HG03025 (cell line): Measurements from ENCODE around the gene TMPRSS5.

ENCODE experiments used
- ATAC-seq: cut with Tn5 transposase; IDR thresholded peaks from one replicate; pipeline ENCODE4 v1.9.1; 2021; ENCODE audit warnings: mild to moderate bottlenecking, moderate library complexity; ENCODE audit not compliant: unreplicated experiment, low FRiP score

Gene TMPRSS5

DNA sequence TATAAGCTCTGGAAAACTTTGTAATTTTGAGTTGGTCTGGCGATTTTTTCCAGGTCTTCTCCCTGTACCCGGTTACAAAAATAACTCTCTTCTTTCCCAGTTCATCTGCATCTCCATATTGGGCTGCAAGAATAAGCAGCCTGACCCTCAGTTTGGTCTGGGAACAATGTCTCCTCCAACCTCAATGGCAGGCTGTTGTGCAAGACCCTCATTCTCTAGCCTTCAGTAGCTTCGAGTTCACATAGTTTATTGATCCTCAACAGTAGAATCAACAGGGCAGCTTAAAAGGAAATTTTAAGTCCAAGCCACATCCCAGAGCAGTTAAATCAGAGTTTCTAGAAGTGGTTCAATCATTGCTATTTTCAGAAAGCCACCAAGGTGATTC lies 35.3 kb downstream of the TMPRSS5 start:
- ATAC-seq, result no peak

- no peak for ATAC-seq
Observed at GRCh38 chr11:113670149-113670830, 35.8 kb downstream of the TMPRSS5 start.

DNA sequence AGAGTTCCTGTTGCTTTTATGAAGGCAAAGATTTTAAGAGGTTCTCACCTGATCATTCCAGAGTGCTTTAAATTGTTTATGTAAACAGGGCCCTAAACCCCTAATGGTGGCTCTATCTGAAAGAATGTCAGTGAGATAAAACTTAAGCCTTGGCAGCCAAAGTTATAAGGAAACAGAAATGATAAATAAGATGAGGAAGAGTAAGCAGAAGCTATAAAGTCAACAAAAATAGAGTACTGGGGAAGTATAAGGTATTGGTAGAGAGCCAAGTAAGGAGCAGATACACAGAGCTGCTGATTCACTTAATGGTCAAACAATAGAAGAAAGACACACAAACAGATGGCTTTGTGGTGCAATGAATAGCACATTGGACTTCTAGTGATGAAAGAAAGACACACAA lies 37.9 kb downstream of the TMPRSS5 start:
- ATAC-seq, result no peak

GRCh38 chr11:113667801-113668200 lies 38.3 kb downstream of the TMPRSS5 start:
- no peak for ATAC-seq

GRCh38 chr11:113666584-113666983 lies 39.5 kb downstream of the TMPRSS5 start:
- ATAC-seq, result no peak

GRCh38 chr11:113664981-113665710 lies 41.0 kb downstream of the TMPRSS5 start:
- ATAC-seq, result no peak

DNA sequence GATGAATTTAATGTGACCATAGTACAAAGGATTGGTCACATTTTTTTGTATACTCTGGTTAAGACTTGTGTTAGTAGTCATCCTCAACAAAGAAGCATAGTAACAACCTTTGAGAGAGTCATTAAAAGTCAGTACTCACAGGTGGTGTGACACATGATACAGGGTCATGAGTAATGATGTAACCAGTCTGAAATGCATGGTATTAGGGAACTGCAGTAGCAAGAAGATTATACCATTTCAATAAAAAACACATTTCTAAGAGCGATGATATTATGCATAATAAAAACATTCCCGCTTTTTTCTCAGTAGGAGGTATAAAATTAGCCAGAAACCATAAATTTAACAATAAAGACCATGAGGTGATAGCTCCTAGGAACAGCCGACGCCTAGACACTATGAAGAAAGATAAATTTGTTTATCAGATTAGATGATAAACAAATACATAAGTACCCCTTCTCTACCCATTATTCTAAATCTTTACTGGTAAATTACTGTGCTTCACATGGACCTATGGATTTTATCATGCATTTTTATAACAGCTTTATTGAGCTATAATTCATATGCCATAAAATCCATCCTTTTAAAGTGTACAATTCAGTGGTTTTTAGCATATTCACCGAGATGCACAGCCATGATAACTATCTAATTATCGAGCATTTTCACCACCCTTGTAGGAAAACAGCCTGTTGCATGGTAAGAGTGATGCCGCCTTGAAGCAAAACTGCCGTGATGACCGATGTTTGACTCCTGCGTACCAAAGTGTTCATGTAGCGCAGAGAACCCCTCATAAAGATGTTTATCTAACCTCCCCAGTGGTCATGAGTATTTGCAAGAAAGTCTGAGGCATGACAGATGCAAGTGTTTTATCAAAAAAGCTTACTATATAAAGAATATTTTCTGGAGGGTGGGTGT lies 41.8 kb downstream of the TMPRSS5 start:
- ATAC-seq, result no peak

DNA sequence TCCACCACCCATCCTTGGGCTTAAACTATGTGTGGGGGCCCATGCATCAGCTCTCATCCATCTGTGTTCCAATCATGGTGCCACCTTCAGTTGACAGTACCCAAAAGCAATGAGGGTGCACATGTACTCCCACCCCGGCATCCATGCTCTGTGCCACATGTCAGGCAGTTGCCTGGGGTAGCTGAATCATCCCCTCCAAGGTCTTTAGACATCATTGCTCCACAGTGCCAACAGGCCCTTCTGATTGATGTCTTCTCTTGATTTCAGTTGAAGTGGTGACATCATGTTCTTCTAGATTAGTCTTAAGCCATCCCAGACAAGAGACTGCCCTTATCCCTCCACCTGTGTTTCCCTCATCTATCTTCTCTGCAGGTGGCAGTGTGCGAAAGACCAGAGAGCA lies 42.5 kb downstream of the TMPRSS5 start:
- no peak for ATAC-seq

DNA sequence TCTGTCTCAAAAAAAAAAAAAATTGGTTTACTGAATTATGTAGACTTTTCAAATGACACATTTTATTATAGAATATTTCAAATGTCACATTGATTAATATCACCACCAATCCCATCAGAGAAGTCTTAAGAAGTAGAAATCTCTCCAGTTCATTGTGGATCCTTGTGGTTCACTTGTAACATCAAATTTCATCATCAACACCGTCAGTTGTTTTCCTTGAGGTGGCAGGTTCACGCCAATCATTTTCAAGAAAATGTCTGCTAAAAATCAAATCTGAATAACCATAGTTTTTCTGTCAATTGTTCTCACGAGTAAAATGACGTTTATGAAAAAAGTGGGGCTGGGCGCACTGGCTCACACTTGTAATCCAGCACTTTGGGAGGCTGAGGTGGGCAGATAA lies 50.3 kb downstream of the TMPRSS5 start:
- ATAC-seq, result no peak

- ATAC-seq, result no peak
Observed at GRCh38 chr11:113651023-113651422, 55.1 kb downstream of the TMPRSS5 start.

GRCh38 chr11:113649311-113649710 lies 56.8 kb downstream of the TMPRSS5 start:
- no peak for ATAC-seq

GRCh38 chr11:113647856-113648255 lies 58.3 kb downstream of the TMPRSS5 start:
- no peak for ATAC-seq

DNA sequence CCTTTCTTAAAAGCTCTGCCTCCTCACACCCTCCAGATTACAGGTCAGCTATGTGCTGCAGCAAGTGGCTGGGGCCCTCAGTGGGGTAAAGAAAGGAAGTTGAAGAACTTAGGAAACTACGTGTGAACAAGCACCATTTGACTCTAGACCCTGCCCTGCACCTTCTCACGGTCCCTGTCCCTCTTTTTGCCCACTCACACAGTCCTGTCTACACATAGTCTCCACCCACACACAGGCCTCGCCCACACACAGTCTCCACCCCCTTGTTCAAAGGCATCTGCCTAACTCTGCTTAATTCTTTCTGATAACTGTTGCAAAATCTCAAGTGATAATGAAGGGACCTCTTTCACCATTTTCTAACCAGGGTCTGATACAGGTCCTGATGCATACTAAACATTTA lies 59.0 kb downstream of the TMPRSS5 start:
- ATAC-seq, result no peak

DNA sequence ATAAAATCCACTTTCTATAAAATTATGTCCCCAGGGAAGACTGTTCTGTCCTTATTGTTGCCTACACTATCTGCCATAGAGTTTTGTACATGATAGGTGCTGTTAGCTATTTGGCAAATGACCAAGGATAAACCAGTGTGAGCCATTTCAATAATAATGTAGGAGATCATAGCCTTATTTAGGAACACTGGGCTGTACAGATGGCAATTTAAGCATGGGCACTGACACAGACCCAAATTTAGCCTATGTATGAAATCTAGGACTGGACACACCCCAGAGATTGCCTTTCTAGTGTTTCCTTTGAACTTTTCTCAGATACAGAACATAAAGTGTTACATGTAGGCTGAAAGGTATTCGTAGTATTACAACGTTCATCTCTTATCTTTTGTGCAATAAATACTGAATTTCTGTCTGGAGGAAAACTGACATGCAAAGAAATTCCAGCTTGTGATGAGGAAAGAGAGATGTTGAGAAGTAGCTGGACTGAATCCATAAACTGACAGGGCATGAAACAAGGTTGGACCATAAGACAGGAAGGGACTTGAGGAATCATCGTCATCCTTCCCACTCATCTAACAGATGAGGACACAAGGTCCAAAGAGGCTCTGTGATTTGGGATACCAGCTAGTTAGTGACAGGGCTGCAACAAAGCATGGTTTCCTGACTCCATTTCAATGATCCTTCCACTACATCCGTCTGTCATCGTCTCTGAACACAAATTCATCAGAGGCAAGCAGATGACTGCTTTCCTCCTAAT lies 60.3 kb downstream of the TMPRSS5 start:
- no peak for ATAC-seq

DNA sequence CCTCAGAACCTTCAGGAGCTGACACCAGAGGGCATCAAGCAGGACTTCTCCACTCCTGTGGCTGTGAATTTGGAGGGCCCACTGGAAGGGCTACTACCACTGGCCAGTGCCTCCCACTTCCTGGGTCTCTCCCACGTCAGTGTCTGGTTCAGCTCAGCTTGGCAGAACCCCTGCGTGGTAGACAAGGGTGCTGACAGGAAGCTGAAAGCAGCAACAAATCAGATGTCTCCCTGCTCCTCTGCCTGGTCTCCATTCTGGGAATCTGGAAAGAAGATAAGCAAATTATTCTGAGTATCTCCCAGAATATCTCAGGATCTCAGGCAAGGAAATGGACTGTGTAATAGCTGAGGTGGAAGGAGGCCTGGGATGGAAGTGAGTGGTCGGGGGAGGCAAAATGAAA lies 61.5 kb downstream of the TMPRSS5 start:
- ATAC-seq, result no peak

GRCh38 chr11:113643701-113644100 lies 62.4 kb downstream of the TMPRSS5 start:
- no peak for ATAC-seq

DNA sequence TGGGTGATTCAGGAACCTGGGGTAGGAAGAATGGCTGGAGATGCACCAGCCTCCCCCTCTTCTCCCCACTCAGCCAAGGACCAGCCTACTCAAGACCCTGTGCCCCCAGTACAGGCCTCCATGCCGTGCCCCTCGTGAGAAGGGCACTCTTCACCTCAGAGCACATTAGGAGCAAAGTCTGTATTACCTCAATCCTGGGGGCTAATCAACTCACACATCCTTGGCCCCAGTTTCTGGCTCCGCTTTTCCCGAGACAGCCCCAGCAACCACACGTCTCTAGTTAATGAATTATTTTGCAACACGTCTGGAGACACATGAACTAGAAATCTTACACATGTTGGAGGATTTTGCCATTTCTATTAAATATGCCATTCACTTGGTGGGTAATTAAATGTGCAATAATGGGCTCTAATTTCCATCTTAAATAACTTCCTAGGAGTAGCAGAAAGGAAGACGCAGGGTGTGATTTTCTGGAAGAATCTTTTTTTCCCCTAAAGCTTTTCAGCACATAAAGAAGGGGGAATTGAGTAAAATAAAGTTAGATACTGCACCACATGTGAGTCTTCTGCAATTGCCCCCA lies 63.0 kb downstream of the TMPRSS5 start:
- no peak for ATAC-seq

DNA sequence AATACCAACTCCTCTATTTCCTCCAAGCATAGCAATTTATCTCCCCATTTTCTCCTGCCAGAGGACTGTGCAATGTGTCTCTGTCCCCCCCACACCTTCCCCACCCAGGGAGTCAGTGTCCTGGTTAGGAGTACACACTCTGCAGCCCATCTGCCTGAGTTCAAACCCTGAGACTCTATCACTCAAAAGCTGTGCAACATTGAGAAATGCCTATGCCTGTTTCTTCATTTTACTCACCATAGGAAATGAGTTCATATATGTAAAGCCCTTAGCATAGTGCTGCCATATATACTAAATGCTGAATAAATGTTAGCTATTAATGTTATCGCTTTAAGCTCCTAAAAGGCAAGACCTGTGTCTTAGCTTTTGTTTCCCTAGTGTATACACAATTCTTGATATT lies 64.0 kb downstream of the TMPRSS5 start:
- no peak for ATAC-seq

DNA sequence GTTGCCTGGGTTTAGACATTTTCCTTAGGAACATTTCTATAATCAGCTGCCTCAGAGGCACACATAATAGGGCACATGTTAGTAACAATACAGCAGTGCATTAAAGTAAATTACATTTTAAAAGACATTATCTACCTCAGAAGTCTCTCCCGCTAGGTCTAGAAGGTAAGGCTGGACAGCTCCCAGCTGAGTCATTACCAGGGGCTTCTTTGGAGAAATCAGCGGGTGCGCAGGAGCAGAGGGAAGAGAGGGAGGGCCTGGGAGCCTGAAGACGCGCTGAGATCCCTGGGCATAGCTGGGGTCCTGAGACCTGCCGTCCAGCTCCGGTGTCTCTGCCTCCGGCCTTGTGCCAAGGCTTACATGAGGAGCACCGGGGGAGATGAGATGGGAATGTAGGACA lies 67.7 kb downstream of the TMPRSS5 start:
- ATAC-seq, result no peak

DNA sequence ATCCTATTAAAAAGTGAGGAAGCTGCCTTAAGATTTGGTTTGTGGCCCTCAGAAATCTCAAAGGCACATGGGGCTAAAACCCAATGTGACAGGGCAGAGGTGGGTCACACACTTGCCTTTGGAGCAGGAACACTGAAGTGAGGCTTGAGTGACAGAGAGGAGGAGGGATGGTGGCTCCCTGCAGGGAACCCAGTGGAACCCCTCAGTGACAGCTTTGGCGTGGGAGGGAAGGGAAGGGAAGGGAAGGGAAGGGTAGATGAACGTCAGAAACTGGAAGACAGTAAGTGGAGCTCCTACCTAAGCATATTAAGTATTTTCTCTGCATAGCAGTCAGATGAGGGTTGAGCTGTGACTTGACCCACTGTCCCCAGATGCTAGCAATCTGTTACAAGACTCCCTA lies 68.5 kb downstream of the TMPRSS5 start:
- ATAC-seq, result no peak
